Measurements from ENCODE around the gene MINDY4.

The MINDY4 gene

GRCh38 chr7:30931929-30932540 is 160.8 kb downstream of the MINDY4 start:
- Histone ChIP-seq H3K4me1 (ENCODE audit: low read depth, poor library complexity, severe bottlenecking) (no peaks in the 10 kb centered on the region), H3K79me2 (ENCODE audit: insufficient read depth, low read depth) (no peaks in the 10 kb centered on the region), H3K4me3 (IDR thresholded peaks at IDR 0.05; ENCODE audit: insufficient read depth, low read depth, low read length) (no peak overlapping the region), H3K36me3 (ENCODE audit: insufficient read depth) (no peaks in the 10 kb centered on the region), H3K27ac (no peak overlapping the region), H3K9ac (no peak overlapping the region), H3K4me2 (no peak overlapping the region), H4K20me1 (ENCODE audit: insufficient read depth) (no peaks in the 10 kb centered on the region), H3K27me3 (ENCODE audit: insufficient read depth, low read depth) (no peaks in the 10 kb centered on the region; the same call in 1 of the 2 replicates), H2AFZ (ENCODE audit: low read depth) (no peak overlapping the region)
- TF ChIP-seq CTCF (conservative IDR thresholded peaks at IDR 0.05; ENCODE audit: low read depth, low read length), result no peak

- Histone ChIP-seq H3K4me1 (ENCODE audit: low read depth, poor library complexity, severe bottlenecking) (no peaks in the 10 kb centered on the region), H3K27ac (no peak overlapping the region), H4K20me1 (ENCODE audit: insufficient read depth) (no peaks in the 10 kb centered on the region), H3K4me2 (no peak overlapping the region), H3K79me2 (ENCODE audit: insufficient read depth, low read depth) (no peaks in the 10 kb centered on the region), H3K27me3 (ENCODE audit: insufficient read depth, low read depth) (no peaks in the 10 kb centered on the region; the same call in 1 of the 2 replicates), H3K4me3 (IDR thresholded peaks at IDR 0.05; ENCODE audit: insufficient read depth, low read depth, low read length) (no peak overlapping the region), H3K9ac (no peak overlapping the region), H2AFZ (ENCODE audit: low read depth) (no peak overlapping the region), H3K36me3 (ENCODE audit: insufficient read depth) (no peaks in the 10 kb centered on the region)
- TF ChIP-seq CTCF (conservative IDR thresholded peaks at IDR 0.05; ENCODE audit: low read depth, low read length), result no peak
These were observed 161.3 kb downstream of the MINDY4 start for GRCh38 chr7:30932562-30932961.

- no peak overlapping the region for H3K4me2 ChIP-seq
- H3K79me2 ChIP-seq (ENCODE audit: insufficient read depth, low read depth), result no peaks in the 10 kb centered on the region
- peaks cover 1% of the 10 kb centered on the region for H3K4me1 ChIP-seq (ENCODE audit: low read depth, poor library complexity, severe bottlenecking)
- no peak overlapping the region for H3K9ac ChIP-seq
- H3K27me3 ChIP-seq (ENCODE audit: insufficient read depth, low read depth), result no peaks in the 10 kb centered on the region; the same call in 1 of the 2 replicates
- no peak overlapping the region for H3K27ac ChIP-seq
- H4K20me1 ChIP-seq (ENCODE audit: insufficient read depth), result no peaks in the 10 kb centered on the region
- no peak for TF ChIP-seq CTCF (conservative IDR thresholded peaks at IDR 0.05; ENCODE audit: low read depth, low read length)
- no peak overlapping the region for H3K4me3 ChIP-seq (IDR thresholded peaks at IDR 0.05; ENCODE audit: insufficient read depth, low read depth, low read length)
- H3K36me3 ChIP-seq (ENCODE audit: insufficient read depth), result no peaks in the 10 kb centered on the region
- no peak overlapping the region for H2AFZ ChIP-seq (ENCODE audit: low read depth)
These were observed 162.1 kb downstream of the MINDY4 start for GRCh38 chr7:30933124-30933974.

- Histone ChIP-seq H3K27ac (no peak overlapping the region), H3K36me3 (ENCODE audit: insufficient read depth) (no peaks in the 10 kb centered on the region), H2AFZ (ENCODE audit: low read depth) (no peak overlapping the region), H3K9ac (no peak overlapping the region), H3K79me2 (ENCODE audit: insufficient read depth, low read depth) (no peaks in the 10 kb centered on the region), H3K4me1 (ENCODE audit: low read depth, poor library complexity, severe bottlenecking) (peaks cover 10% of the 10 kb centered on the region), H3K4me3 (IDR thresholded peaks at IDR 0.05; ENCODE audit: insufficient read depth, low read depth, low read length) (no peak overlapping the region), H3K4me2 (no peak overlapping the region), H3K27me3 (ENCODE audit: insufficient read depth, low read depth) (no peaks in the 10 kb centered on the region; the same call in 1 of the 2 replicates), H4K20me1 (ENCODE audit: insufficient read depth) (no peaks in the 10 kb centered on the region)
- TF ChIP-seq CTCF (conservative IDR thresholded peaks at IDR 0.05; ENCODE audit: low read depth, low read length), result no peak
These were observed 163.0 kb downstream of the MINDY4 start for GRCh38 chr7:30934225-30934624.

Data from KMS-11 (cell line).